ENCODE measurements around the gene FGF11.

DNA sequence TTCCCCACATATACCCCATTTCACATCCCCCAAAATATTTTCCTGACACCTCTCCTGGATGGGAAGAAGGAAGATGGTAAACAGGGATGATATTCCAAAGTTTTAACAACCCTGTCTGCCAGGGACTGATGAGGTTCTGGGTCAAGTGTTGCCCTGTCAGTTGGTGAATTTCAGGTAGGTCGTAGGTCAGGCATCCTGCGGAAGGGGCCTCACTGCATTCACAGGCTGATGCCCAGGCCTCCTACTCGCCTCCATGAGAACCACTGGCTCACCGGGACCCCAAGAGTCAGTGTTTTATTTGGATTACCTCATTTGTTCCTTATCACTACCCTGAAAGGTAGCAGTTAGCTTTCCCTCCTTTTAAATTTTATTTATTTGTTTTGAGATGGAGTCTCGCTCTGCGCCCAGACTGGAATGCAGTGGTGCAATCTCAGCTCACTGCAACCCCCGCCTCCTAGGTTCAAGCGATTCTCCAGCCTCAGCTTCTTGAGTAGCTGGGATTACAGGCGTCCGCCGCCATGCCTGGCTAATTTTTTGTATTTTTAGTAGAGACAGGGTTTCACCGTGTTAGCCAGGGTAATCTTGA, 29.6 kb downstream of the FGF11 start:
- TF ChIP-seq, protein P1, sequence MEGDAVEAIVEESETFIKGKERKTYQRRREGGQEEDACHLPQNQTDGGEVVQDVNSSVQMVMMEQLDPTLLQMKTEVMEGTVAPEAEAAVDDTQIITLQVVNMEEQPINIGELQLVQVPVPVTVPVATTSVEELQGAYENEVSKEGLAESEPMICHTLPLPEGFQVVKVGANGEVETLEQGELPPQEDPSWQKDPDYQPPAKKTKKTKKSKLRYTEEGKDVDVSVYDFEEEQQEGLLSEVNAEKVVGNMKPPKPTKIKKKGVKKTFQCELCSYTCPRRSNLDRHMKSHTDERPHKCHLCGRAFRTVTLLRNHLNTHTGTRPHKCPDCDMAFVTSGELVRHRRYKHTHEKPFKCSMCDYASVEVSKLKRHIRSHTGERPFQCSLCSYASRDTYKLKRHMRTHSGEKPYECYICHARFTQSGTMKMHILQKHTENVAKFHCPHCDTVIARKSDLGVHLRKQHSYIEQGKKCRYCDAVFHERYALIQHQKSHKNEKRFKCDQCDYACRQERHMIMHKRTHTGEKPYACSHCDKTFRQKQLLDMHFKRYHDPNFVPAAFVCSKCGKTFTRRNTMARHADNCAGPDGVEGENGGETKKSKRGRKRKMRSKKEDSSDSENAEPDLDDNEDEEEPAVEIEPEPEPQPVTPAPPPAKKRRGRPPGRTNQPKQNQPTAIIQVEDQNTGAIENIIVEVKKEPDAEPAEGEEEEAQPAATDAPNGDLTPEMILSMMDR (IDR thresholded peaks at IDR 0.05): no peak
- no peak for TF ChIP-seq POLR2A (IDR thresholded peaks at IDR 0.05)
- no peak for TF ChIP-seq POLR2AphosphoS5 (IDR thresholded peaks at IDR 0.05)

Measured in stomach (tissue), 4 donors.